ENCODE results near the gene SAYSD1. TPM values are rescaled to one million over a fixed set of nuclear protein-coding genes. Genes with fewer than 3 reads are reported as not detected.

Gene SAYSD1
- total and polyA plus RNA-seq, 2 experiments from 2014 or later: 8.2 to 10.0 TPM

GRCh38 chr6:39082310-39082709 lies 32.7 kb downstream of the SAYSD1 start (continued):
- TF ChIP-seq, protein P1, sequence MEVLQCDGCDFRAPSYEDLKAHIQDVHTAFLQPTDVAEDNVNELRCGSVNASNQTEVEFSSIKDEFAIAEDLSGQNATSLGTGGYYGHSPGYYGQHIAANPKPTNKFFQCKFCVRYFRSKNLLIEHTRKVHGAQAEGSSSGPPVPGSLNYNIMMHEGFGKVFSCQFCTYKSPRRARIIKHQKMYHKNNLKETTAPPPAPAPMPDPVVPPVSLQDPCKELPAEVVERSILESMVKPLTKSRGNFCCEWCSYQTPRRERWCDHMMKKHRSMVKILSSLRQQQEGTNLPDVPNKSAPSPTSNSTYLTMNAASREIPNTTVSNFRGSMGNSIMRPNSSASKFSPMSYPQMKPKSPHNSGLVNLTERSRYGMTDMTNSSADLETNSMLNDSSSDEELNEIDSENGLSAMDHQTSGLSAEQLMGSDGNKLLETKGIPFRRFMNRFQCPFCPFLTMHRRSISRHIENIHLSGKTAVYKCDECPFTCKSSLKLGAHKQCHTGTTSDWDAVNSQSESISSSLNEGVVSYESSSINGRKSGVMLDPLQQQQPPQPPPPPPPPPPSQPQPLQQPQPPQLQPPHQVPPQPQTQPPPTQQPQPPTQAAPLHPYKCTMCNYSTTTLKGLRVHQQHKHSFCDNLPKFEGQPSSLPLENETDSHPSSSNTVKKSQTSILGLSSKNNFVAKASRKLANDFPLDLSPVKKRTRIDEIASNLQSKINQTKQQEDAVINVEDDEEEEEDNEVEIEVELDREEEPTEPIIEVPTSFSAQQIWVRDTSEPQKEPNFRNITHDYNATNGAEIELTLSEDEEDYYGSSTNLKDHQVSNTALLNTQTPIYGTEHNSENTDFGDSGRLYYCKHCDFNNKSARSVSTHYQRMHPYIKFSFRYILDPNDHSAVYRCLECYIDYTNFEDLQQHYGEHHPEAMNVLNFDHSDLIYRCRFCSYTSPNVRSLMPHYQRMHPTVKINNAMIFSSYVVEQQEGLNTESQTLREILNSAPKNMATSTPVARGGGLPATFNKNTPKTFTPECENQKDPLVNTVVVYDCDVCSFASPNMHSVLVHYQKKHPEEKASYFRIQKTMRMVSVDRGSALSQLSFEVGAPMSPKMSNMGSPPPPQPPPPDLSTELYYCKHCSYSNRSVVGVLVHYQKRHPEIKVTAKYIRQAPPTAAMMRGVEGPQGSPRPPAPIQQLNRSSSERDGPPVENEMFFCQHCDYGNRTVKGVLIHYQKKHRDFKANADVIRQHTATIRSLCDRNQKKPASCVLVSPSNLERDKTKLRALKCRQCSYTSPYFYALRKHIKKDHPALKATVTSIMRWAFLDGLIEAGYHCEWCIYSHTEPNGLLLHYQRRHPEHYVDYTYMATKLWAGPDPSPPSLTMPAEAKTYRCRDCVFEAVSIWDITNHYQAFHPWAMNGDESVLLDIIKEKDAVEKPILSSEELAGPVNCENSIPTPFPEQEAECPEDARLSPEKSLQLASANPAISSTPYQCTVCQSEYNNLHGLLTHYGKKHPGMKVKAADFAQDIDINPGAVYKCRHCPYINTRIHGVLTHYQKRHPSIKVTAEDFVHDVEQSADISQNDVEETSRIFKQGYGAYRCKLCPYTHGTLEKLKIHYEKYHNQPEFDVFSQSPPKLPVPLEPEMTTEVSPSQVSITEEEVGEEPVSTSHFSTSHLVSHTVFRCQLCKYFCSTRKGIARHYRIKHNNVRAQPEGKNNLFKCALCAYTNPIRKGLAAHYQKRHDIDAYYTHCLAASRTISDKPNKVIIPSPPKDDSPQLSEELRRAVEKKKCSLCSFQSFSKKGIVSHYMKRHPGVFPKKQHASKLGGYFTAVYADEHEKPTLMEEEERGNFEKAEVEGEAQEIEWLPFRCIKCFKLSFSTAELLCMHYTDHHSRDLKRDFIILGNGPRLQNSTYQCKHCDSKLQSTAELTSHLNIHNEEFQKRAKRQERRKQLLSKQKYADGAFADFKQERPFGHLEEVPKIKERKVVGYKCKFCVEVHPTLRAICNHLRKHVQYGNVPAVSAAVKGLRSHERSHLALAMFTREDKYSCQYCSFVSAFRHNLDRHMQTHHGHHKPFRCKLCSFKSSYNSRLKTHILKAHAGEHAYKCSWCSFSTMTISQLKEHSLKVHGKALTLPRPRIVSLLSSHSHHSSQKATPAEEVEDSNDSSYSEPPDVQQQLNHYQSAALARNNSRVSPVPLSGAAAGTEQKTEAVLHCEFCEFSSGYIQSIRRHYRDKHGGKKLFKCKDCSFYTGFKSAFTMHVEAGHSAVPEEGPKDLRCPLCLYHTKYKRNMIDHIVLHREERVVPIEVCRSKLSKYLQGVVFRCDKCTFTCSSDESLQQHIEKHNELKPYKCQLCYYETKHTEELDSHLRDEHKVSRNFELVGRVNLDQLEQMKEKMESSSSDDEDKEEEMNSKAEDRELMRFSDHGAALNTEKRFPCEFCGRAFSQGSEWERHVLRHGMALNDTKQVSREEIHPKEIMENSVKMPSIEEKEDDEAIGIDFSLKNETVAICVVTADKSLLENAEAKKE (CRISPR knock-in tag; IDR thresholded peaks at IDR 0.05): no peak
- TF ChIP-seq STAT1 (IDR thresholded peaks at IDR 0.05; ENCODE audit: unreplicated experiment) (no peak), ZNF331 (CRISPR knock-in tag; IDR thresholded peaks at IDR 0.05; ENCODE audit: low read depth) (no peak)

GRCh38 chr6:39080246-39080875 lies 34.6 kb downstream of the SAYSD1 start:
- H2AFZ ChIP-seq: no peak overlapping the region
- ATAC-seq (no peak), DNase-seq (ENCODE audit: low spot score) (no peak)
- no peaks in the 10 kb centered on the region for H3K9me3 Mint-ChIP-seq
- H3K4me1 ChIP-seq (ENCODE audit: insufficient read depth): no peaks in the 10 kb centered on the region; the same call in 1 of the 2 replicates
- no peak overlapping the region for H3K4me2 ChIP-seq
- H3K4me3 ChIP-seq: no peak overlapping the region
- no peaks in the 10 kb centered on the region for H3K9me2 ChIP-seq (ENCODE audit: insufficient read depth)
- no peak overlapping the region for H3K27ac ChIP-seq (ENCODE audit: low read depth)
- no peaks in the 10 kb centered on the region for H3K36me3 Mint-ChIP-seq (ENCODE audit: low read depth)
- peaks cover 13% of the 10 kb centered on the region for H3K4me1 Mint-ChIP-seq
- H3K27me3 ChIP-seq (ENCODE audit: insufficient read depth): no peaks in the 10 kb centered on the region
- H3K27me3 Mint-ChIP-seq (ENCODE audit: insufficient read depth, low read depth, poor library complexity): peaks cover 12% of the 10 kb centered on the region
- no peaks in the 10 kb centered on the region for H3K79me2 ChIP-seq (replicated peaks; ENCODE audit: insufficient read depth)
- H3K27ac Mint-ChIP-seq: no peak overlapping the region
- H4K20me1 ChIP-seq (replicated peaks; ENCODE audit: insufficient read depth): no peaks in the 10 kb centered on the region
- H3F3A ChIP-seq (replicated peaks; ENCODE audit: low read depth): no peaks in the 10 kb centered on the region
- no peaks in the 10 kb centered on the region for H3K36me3 ChIP-seq (ENCODE audit: insufficient read depth)
- H3K4me3 Mint-ChIP-seq: no peak overlapping the region
- TF ChIP-seq STAT1 (IDR thresholded peaks at IDR 0.05; ENCODE audit: unreplicated experiment) (no peak), ZNF331 (CRISPR knock-in tag; IDR thresholded peaks at IDR 0.05; ENCODE audit: low read depth) (no peak), EZH2 (IDR thresholded peaks at IDR 0.05; ENCODE audit: low read depth, unreplicated experiment) (no peak), NANOG (IDR thresholded peaks at IDR 0.05; ENCODE audit: borderline replicate concordance) (no peak)
- TF ChIP-seq, protein P1 (CRISPR knock-in tag; IDR thresholded peaks at IDR 0.05): no peak
